GM12801 (cell line): ENCODE data around the gene SPPL2C.

Experiments used
- CTCF ChIP-seq: IDR thresholded peaks from one replicate; pipeline ENCODE4 v1.5.1; 2011; ENCODE audit warnings: control low read depth; ENCODE audit not compliant: insufficient read length; ENCODE audit errors: extremely low read depth

SPPL2C gene

GRCh38 chr17:45839442-45839841 lies 5.2 kb upstream of the SPPL2C start:
- TF ChIP-seq CTCF, result no peak

- no peak for TF ChIP-seq CTCF
Measured at GRCh38 chr17:45841186-45841585, 3.5 kb upstream of the SPPL2C start.

GRCh38 chr17:45841883-45842525 lies 2.7 kb upstream of the SPPL2C start:
- no peak for TF ChIP-seq CTCF

DNA sequence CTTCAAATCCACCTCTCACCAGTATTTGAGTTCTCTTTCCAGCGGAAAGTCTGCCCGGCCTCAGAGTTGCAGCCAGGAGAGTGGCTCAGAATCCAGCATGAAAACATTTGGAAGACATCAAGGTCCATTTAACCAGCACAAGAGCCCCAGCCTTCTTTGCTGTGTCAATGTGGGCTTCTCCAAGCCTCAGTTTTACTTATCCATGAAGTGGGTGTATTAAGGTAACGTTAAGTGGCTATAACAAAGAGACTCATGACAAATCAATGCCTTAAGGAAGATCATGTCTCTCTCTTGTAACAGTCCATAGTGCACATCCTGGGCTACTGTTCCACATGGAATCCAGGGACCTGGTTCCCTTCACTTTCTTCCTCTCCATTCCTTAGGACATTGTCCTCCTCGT lies 959 bp upstream of the SPPL2C start:
- TF ChIP-seq CTCF, result no peak

DNA sequence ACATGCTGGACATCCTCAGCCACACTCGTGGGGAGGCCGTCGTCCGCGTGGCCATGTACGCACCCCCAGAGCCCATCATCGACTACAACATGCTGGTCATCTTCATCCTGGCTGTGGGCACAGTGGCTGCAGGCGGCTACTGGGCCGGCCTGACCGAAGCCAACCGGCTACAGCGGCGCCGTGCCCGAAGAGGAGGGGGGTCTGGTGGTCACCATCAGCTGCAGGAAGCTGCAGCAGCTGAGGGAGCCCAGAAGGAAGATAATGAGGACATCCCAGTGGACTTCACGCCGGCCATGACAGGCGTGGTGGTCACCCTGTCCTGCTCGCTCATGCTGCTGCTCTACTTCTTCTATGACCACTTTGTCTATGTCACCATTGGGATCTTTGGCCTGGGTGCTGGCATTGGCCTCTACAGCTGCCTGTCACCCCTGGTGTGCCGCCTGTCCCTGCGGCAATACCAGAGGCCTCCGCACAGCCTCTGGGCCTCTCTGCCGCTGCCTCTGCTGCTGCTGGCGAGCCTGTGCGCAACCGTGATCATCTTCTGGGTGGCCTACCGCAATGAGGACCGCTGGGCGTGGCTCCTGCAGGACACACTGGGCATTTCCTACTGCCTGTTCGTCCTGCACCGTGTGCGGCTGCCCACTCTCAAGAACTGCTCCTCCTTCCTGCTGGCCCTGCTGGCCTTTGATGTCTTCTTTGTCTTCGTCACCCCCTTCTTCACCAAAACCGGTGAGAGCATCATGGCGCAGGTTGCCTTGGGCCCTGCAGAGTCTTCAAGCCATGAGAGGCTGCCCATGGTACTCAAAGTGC lies 900 bp downstream of the SPPL2C start:
- no peak for TF ChIP-seq CTCF

- no peak for TF ChIP-seq CTCF
Measured at GRCh38 chr17:45846223-45846622, 1.5 kb downstream of the SPPL2C start.

DNA sequence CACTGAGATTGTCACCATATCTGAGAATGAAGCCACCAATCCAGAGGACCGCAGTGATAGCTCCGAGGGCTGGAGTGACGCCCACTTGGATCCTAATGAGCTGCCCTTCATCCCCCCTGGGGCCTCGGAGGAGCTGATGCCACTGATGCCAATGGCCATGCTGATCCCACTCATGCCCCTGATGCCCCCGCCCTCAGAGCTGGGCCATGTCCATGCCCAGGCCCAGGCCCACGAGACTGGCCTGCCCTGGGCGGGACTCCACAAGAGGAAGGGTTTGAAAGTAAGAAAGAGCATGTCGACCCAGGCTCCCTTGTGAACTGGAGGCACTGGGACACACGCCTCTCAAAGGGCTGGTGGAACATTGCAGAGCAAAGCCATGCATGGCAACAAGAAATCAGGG lies 2.0 kb downstream of the SPPL2C start:
- TF ChIP-seq CTCF, result no peak
